ENCODE data around the gene DISP2. TPM values are rescaled to one million over a fixed set of nuclear protein-coding genes. Genes with fewer than 3 reads are reported as not detected.

The DISP2 gene
- total and polyA plus RNA-seq, 4 donors, result 0.08 to 0.60 (median 0.31) TPM

GRCh38 chr15:40348474-40348870, 9.5 kb upstream of the DISP2 start:
- H3K4me3 ChIP-seq (ENCODE audit: low read length in 2 of 2), result no peak overlapping the region
- no peaks in the 10 kb centered on the region for H3K27me3 ChIP-seq (ENCODE audit: control insufficient read depth in 1 of 2, insufficient read depth in 2 of 2, low read length in 1 of 2)
- no peaks in the 10 kb centered on the region for H3K36me3 ChIP-seq (ENCODE audit: control insufficient read depth in 1 of 2, insufficient read depth in 2 of 2, low read length in 1 of 2)
- 79 to 85% methylated on average over 5 of the region's 5 CpGs for WGBS, 2 donors
- no peaks in the 10 kb centered on the region for H3K9me3 ChIP-seq (ENCODE audit: control insufficient read depth, low read length)
- ATAC-seq (ENCODE audit: low FRiP score) (no peak), DNase-seq (no peak)
- no peak overlapping the region for H3K27ac ChIP-seq (ENCODE audit: low read depth in 1 of 2, low read length in 2 of 2)
- intact Hi-C loops (cut with DNase I), result loop anchor here in 1 of 2 donors (10.0 kb wide), 1 partner anchor 76 kb away; no protein-coding TSS in a partner anchor
- H3K4me1 ChIP-seq (ENCODE audit: control insufficient read depth in 1 of 2, insufficient read depth in 2 of 2, low read length in 2 of 2), result peaks cover 0 to 3% of the 10 kb centered on the region in 2 donors

GRCh38 chr15:40349163-40349562, 8.9 kb upstream of the DISP2 start:
- no peaks in the 10 kb centered on the region for H3K36me3 ChIP-seq (ENCODE audit: control insufficient read depth in 1 of 2, insufficient read depth in 2 of 2, low read length in 1 of 2)
- intact Hi-C loops (cut with DNase I), result loop anchor here in 1 of 2 donors (10.0 kb wide), 1 partner anchor 76 kb away; no protein-coding TSS in a partner anchor
- 92 to 97% methylated on average over 5 of the region's 5 CpGs for WGBS, 2 donors
- H3K4me1 ChIP-seq (ENCODE audit: control insufficient read depth in 1 of 2, insufficient read depth in 2 of 2, low read length in 2 of 2), result no peaks in the 10 kb centered on the region
- H3K9me3 ChIP-seq (ENCODE audit: control insufficient read depth, low read length), result no peaks in the 10 kb centered on the region
- DNase-seq (no peak), ATAC-seq (ENCODE audit: low FRiP score) (no peak)
- no peaks in the 10 kb centered on the region for H3K27me3 ChIP-seq (ENCODE audit: control insufficient read depth in 1 of 2, insufficient read depth in 2 of 2, low read length in 1 of 2)
- no peak overlapping the region for H3K27ac ChIP-seq (ENCODE audit: low read depth in 1 of 2, low read length in 2 of 2)
- no peak overlapping the region for H3K4me3 ChIP-seq (ENCODE audit: low read length in 2 of 2)

DNA sequence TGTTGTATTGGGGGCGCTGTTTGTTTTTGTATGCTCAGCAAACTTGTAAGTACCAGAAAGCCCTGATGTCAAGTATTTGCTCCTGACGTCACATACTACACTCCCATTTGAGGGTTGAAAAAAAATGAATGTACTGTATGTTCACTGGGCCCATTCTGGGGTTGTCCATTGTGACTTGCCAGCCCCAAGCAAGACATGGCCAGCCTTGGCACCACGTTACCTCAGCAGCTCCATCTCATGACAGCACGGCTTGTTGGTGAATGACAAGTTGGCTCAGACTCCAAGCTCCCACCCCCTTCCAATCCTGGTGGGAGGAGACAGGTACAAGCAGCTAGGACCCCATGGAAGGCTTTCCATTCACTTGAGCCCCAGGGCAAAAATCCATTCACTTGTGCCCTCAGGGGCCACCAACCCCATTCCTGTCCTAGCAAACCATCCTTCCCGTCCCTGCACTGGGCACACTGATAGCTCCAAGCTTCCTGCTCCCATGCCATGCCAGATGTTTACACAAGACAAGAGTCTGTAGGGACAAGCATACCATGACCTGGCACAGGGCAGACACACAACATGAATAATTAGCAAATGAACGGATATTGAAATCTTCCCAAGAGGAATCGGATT, 5.6 kb upstream of the DISP2 start:
- intact Hi-C loops (cut with DNase I), result no loop called here
- WGBS, 2 donors, result 85 to 87% methylated on average over 7 of the region's 7 CpGs
- no peak for ATAC-seq (ENCODE audit: low FRiP score)

GRCh38 chr15:40353697-40354096, 4.3 kb upstream of the DISP2 start:
- Histone ChIP-seq H3K27ac (ENCODE audit: low read depth in 1 of 2, low read length in 2 of 2) (no peak overlapping the region), H3K27me3 (ENCODE audit: control insufficient read depth in 1 of 2, insufficient read depth in 2 of 2, low read length in 1 of 2) (no peaks in the 10 kb centered on the region), H3K4me3 (ENCODE audit: low read length in 2 of 2) (no peak overlapping the region), H3K9me3 (ENCODE audit: control insufficient read depth, low read length) (no peaks in the 10 kb centered on the region), H3K4me1 (ENCODE audit: control insufficient read depth in 1 of 2, insufficient read depth in 2 of 2, low read length in 2 of 2) (no peaks in the 10 kb centered on the region), H3K36me3 (ENCODE audit: control insufficient read depth in 1 of 2, insufficient read depth in 2 of 2, low read length in 1 of 2) (no peaks in the 10 kb centered on the region)
- intact Hi-C loops (cut with DNase I), result no loop called here
- ATAC-seq (ENCODE audit: low FRiP score) (no peak), DNase-seq (no peak)
- 87 to 88% methylated on average over 5 of the region's 5 CpGs for WGBS, 2 donors

More for the DNA sequence above, 5.6 kb upstream of the DISP2 start:
- DNase-seq, result no peak
- H3K9me3 ChIP-seq (ENCODE audit: control insufficient read depth, low read length), result no peaks in the 10 kb centered on the region
- no peaks in the 10 kb centered on the region for H3K4me1 ChIP-seq (ENCODE audit: control insufficient read depth in 1 of 2, insufficient read depth in 2 of 2, low read length in 2 of 2)
- no peaks in the 10 kb centered on the region for H3K27me3 ChIP-seq (ENCODE audit: control insufficient read depth in 1 of 2, insufficient read depth in 2 of 2, low read length in 1 of 2)
- no peak overlapping the region for H3K4me3 ChIP-seq (ENCODE audit: low read length in 2 of 2)
- H3K27ac ChIP-seq (ENCODE audit: low read depth in 1 of 2, low read length in 2 of 2), result no peak overlapping the region
- no peaks in the 10 kb centered on the region for H3K36me3 ChIP-seq (ENCODE audit: control insufficient read depth in 1 of 2, insufficient read depth in 2 of 2, low read length in 1 of 2)

DNA sequence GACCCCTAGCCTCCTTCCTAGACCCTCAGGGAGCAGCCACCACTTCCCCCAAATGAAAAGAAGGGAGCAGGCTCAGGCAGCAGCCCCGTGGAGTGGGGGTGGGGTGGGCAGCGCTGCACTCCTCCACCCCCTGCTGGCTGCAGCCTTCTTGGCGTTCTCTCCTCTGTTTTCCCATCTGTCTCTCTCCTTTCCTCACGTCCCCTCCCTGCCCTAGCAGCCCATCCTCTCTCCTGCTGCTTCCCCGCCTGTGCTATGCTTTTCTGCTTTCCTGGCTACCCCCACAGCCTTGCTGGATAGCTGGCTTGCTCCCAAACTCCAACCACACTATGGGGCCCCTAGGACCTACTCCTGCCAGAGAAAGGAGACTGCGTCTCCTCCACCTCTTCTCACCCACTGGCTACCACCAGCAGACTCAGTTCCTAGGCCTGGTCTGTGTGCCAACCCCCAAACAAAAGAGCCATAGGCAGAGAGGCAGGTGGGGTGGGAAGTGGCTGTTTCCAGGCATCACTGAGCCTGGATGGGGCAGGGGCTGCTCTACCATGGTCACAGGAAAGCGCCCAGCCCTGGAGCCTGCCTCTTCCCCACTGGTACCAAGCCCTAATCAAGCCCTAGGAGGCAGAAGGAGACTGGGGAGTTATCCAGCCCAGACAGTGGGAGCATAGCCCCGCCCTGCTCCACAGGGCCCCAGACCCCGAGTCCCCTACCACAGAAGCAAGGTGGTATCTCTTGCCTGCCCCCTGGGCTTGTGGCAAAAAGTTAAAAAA, 3.4 kb upstream of the DISP2 start:
- Histone ChIP-seq H3K36me3 (ENCODE audit: control insufficient read depth in 1 of 2, insufficient read depth in 2 of 2, low read length in 1 of 2) (no peaks in the 10 kb centered on the region), H3K4me3 (ENCODE audit: low read length in 2 of 2) (no peak overlapping the region), H3K9me3 (ENCODE audit: control insufficient read depth, low read length) (no peaks in the 10 kb centered on the region), H3K27me3 (ENCODE audit: control insufficient read depth in 1 of 2, insufficient read depth in 2 of 2, low read length in 1 of 2) (no peaks in the 10 kb centered on the region), H3K27ac (ENCODE audit: low read depth in 1 of 2, low read length in 2 of 2) (no peak overlapping the region), H3K4me1 (ENCODE audit: control insufficient read depth in 1 of 2, insufficient read depth in 2 of 2, low read length in 2 of 2) (no peaks in the 10 kb centered on the region)
- WGBS, 2 donors, result 37 to 39% methylated on average over 9 of the region's 9 CpGs
- intact Hi-C loops (cut with DNase I), result no loop called here
- DNase-seq, result no peak
- ATAC-seq (ENCODE audit: low FRiP score), result no peak

DNA sequence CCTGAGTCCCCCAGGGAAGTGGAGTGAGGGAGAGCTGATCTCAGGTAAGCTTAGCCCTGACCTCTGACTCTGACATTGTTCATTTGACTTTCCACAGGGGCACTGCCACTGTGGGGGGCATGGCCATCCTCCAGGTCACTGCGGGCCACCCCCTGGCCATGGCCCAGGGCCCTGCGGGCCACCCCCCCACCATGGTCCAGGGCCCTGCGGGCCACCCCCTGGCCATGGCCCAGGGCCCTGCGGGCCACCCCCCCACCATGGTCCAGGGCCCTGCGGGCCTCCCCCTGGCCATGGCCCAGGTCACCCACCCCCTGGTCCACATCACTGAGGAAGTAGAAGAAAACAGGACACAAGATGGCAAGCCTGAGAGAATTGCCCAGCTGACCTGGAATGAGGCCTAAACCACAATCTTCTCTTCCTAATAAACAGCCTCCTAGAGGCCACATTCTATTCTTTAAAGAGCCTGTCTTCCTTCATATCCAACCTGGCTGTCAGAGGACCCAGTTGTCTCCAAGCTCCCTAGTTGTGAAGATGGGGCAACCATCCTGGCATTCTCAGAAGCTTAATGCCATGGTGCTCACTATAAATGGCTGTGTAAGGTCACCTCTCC, 1.9 kb upstream of the DISP2 start:
- no peaks in the 10 kb centered on the region for H3K4me1 ChIP-seq (ENCODE audit: control insufficient read depth in 1 of 2, insufficient read depth in 2 of 2, low read length in 2 of 2)
- intact Hi-C loops (cut with DNase I), result no loop called here
- 87 to 92% methylated on average over 2 to 5 of the region's 5 CpGs for WGBS, 2 donors

DNA sequence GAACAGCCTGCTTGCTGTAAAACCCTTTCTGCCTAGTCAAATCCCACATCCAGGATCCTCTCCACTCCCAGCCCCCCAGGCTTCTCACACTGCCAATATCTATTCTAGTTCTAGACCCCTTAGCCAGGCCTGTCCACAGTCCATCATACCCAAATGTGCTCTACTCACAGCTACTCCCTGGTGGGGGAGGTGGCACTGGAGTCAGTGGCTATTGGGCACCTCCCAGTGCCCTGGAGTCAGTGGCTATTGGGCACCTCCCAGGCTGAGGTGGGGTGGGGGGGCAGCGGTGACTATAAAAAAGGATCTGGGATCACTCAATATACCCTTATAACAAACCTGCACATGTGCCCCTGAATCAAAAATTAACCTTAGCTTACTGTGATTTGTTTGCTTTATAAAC, 773 bp upstream of the DISP2 start:
- ATAC-seq (ENCODE audit: low FRiP score), result no peak
- Histone ChIP-seq H3K27me3 (ENCODE audit: control insufficient read depth in 1 of 2, insufficient read depth in 2 of 2, low read length in 1 of 2) (no peaks in the 10 kb centered on the region), H3K36me3 (ENCODE audit: control insufficient read depth in 1 of 2, insufficient read depth in 2 of 2, low read length in 1 of 2) (no peaks in the 10 kb centered on the region), H3K4me3 (ENCODE audit: low read length in 2 of 2) (no peak overlapping the region), H3K4me1 (ENCODE audit: control insufficient read depth in 1 of 2, insufficient read depth in 2 of 2, low read length in 2 of 2) (no peaks in the 10 kb centered on the region), H3K27ac (ENCODE audit: low read depth in 1 of 2, low read length in 2 of 2) (no peak overlapping the region), H3K9me3 (ENCODE audit: control insufficient read depth, low read length) (no peaks in the 10 kb centered on the region)
- WGBS, 2 donors, result 67 to 71% methylated on average over 1 of the region's 1 CpG
- intact Hi-C loops (cut with DNase I), result no loop called here
- DNase-seq, result no peak

More for the DNA sequence above, 1.9 kb upstream of the DISP2 start:
- no peak for ATAC-seq (ENCODE audit: low FRiP score)
- Histone ChIP-seq H3K36me3 (ENCODE audit: control insufficient read depth in 1 of 2, insufficient read depth in 2 of 2, low read length in 1 of 2) (no peaks in the 10 kb centered on the region), H3K4me3 (ENCODE audit: low read length in 2 of 2) (no peak overlapping the region), H3K9me3 (ENCODE audit: control insufficient read depth, low read length) (no peaks in the 10 kb centered on the region), H3K27ac (ENCODE audit: low read depth in 1 of 2, low read length in 2 of 2) (no peak overlapping the region), H3K27me3 (ENCODE audit: control insufficient read depth in 1 of 2, insufficient read depth in 2 of 2, low read length in 1 of 2) (no peaks in the 10 kb centered on the region)
- DNase-seq, result no peak

DNA sequence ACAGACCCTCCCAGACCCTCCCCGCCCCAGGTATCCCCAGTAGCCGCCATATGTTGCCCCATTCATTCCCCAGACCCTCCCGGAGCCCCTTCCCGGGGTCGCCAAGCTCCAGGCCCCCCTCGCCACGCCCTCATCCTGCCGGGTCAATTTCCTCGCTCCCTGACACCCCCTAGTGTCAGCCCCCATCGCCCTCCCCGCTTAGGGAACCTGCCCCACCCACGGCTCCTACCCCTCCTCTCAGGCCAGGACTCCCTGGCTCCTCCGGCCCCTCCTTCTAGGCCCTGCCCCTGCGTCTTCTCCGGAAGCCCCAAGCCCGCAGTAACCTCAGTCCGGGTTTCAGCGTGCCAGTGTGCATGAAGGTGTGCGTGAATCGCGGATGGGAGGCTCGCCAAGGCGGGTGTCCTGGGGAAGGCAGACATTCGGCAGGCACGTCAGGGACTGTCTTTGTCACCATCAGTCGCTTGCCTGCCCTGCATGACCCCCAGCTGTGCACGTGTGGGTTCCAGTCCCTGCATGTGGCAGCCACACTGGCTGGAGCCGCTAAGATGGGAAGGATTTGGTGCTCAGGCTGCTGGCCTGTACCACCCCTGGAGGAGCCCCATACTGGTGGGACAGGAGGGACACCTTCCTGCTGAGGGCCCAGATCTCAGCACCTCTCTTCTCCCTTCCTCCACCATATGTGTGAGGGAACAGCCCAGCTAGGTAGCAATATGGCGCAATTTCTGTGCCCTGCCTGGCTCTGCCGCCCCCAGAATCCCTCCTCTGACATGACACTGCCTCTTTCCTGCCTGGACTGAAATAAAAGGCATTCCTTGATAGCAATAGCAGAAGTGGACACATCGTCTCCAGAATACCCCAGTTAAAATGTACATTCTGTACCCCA, 693 bp downstream of the DISP2 start:
- ATAC-seq (ENCODE audit: low FRiP score), result no peak
- H3K27me3 ChIP-seq (ENCODE audit: control insufficient read depth in 1 of 2, insufficient read depth in 2 of 2, low read length in 1 of 2), result no peaks in the 10 kb centered on the region
- WGBS, 2 donors, result 18 to 19% methylated on average over 27 to 31 of the region's 31 CpGs
- H3K9me3 ChIP-seq (ENCODE audit: control insufficient read depth, low read length), result no peaks in the 10 kb centered on the region
- H3K4me3 ChIP-seq (ENCODE audit: low read length in 2 of 2), result no peak overlapping the region
- H3K27ac ChIP-seq (ENCODE audit: low read depth in 1 of 2, low read length in 2 of 2), result no peak overlapping the region
- intact Hi-C loops (cut with DNase I), result no loop called here
- no peaks in the 10 kb centered on the region for H3K36me3 ChIP-seq (ENCODE audit: control insufficient read depth in 1 of 2, insufficient read depth in 2 of 2, low read length in 1 of 2)
- no peaks in the 10 kb centered on the region for H3K4me1 ChIP-seq (ENCODE audit: control insufficient read depth in 1 of 2, insufficient read depth in 2 of 2, low read length in 2 of 2)
- DNase-seq, result peak in 1 of 2 donors; percentile 79
